Neural cell (in vitro differentiated cells): ENCODE results near the gene BICRAL. TPM values are rescaled to one million over a fixed set of nuclear protein-coding genes. Genes with fewer than 3 reads are reported as not detected.

Source experiments
- H2AFZ ChIP-seq: fragments of 200-600, 300-800 bp; sonication (generic), shearing (Covaris generic); 2 replicates; pipeline ENCODE4 v1.6.0; 2014; ENCODE audit warnings: low read depth, mild to moderate bottlenecking, antibody characterized with exemption, low read length, moderate library complexity
- H3F3A ChIP-seq: fragments of 200-600 bp; shearing (Covaris generic); 2 replicates; pipeline ENCODE4 v1.6.1; 2016; ENCODE audit warnings: mild to moderate bottlenecking, moderate library complexity, mixed read lengths, antibody characterized with exemption, low read length; ENCODE audit not compliant: insufficient read depth, poor library complexity, severe bottlenecking
- H3K27ac ChIP-seq: fragments of 200-600, 300-800 bp; sonication (generic), shearing (Covaris generic); 2 replicates; pipeline ENCODE4 v1.5.1; 2014; ENCODE audit warnings: mild to moderate bottlenecking, low read length, moderate library complexity
- H3K27me3 ChIP-seq: fragments of 300-800, 200-600 bp; sonication (generic), shearing (Covaris generic); 2 replicates; pipeline ENCODE4 v1.6.0; 2014; ENCODE audit warnings: mild to moderate bottlenecking, low read depth, low read length, moderate library complexity; ENCODE audit not compliant: insufficient read depth
- H3K36me3 ChIP-seq: fragments of 300-800, 200-600 bp; sonication (generic), shearing (Covaris generic); 2 replicates; pipeline ENCODE4 v1.5.1; 2014; ENCODE audit warnings: mild to moderate bottlenecking, antibody characterized with exemption, low read length, moderate library complexity; ENCODE audit not compliant: insufficient read depth
- H3K4me2 ChIP-seq: fragments of 300-800, 200-600 bp; sonication (generic), shearing (Covaris generic); 2 replicates; pipeline ENCODE4 v1.6.0; 2014; ENCODE audit warnings: mild to moderate bottlenecking, low read length
- H3K4me3 ChIP-seq: fragments of 300-800, 200-600 bp; sonication (generic), shearing (Covaris generic); 2 replicates; pipeline ENCODE4 v1.5.1; 2014; ENCODE audit warnings: mild to moderate bottlenecking, low read length, moderate library complexity
- H3K79me2 ChIP-seq: fragments of 200-600 bp; shearing (Covaris generic); replicated peaks from 2 replicates; pipeline ENCODE4 v1.6.0; 2014; ENCODE audit warnings: mild to moderate bottlenecking, low read length, moderate library complexity; ENCODE audit not compliant: insufficient read depth
- H3K9ac ChIP-seq: fragments of 300-800, 200-600 bp; sonication (generic), shearing (Covaris generic); 2 replicates; pipeline ENCODE4 v1.6.1; 2016; ENCODE audit warnings: mild to moderate bottlenecking, low read length, mixed read lengths
- H3K9me2 ChIP-seq: fragments of 200-600 bp; shearing (Covaris generic); 2 replicates; pipeline ENCODE4 v1.6.1; 2016; ENCODE audit warnings: mild to moderate bottlenecking, low read length, mixed read lengths; ENCODE audit not compliant: insufficient read depth
- H3K9me3 ChIP-seq: fragments of 200-600, 300-800 bp; sonication (generic), shearing (Covaris generic); 2 replicates; pipeline ENCODE4 v1.6.1; 2016; ENCODE audit warnings: mild to moderate bottlenecking, mixed run types, low read length, moderate library complexity, mixed read lengths
- H4K20me1 ChIP-seq: fragments of 200-600 bp; shearing (Covaris generic); 2 replicates; pipeline ENCODE4 v1.6.1; 2016; ENCODE audit warnings: mild to moderate bottlenecking, mixed run types; ENCODE audit not compliant: insufficient read depth
- CTCF ChIP-seq: fragments of 450-650 bp; IDR thresholded peaks from 2 replicates; pipeline ENCODE4 v1.5.1; 2014; ENCODE audit warnings: antibody characterized with exemption, mild to moderate bottlenecking, moderate library complexity; ENCODE audit not compliant: poor library complexity, severe bottlenecking
- EP300 ChIP-seq: fragments of 450-650 bp; conservative IDR thresholded peaks from 2 replicates; pipeline ENCODE4 v1.6.1; 2014; ENCODE audit warnings: antibody characterized with exemption, mild to moderate bottlenecking, moderate library complexity; ENCODE audit not compliant: poor library complexity, severe bottlenecking
- EZH2 ChIP-seq: fragments of 200-600, 300-800 bp; shearing (Covaris generic), sonication (generic); IDR thresholded peaks from 2 replicates; pipeline ENCODE4 v1.6.1; 2014; ENCODE audit warnings: antibody characterized with exemption, low read length, borderline replicate concordance, mild to moderate bottlenecking; ENCODE audit not compliant: insufficient read depth, poor library complexity, severe bottlenecking
- MXI1 ChIP-seq: fragments of 450-650 bp; conservative IDR thresholded peaks from 2 replicates; pipeline ENCODE4 v1.6.1; 2014; ENCODE audit warnings: antibody characterized with exemption, mild to moderate bottlenecking; ENCODE audit not compliant: poor library complexity, severe bottlenecking
- POLR2AphosphoS5 ChIP-seq: IDR thresholded peaks from 2 replicates; pipeline ENCODE4 v1.6.1; 2012
- RAD21 ChIP-seq: fragments of 450-650 bp; conservative IDR thresholded peaks from 2 replicates; pipeline ENCODE4 v1.6.1; 2014; ENCODE audit warnings: antibody characterized with exemption, mild to moderate bottlenecking, moderate library complexity
- REST ChIP-seq: IDR thresholded peaks from 2 replicates; pipeline ENCODE4 v1.6.1; 2012; ENCODE audit warnings: borderline replicate concordance
- SMC3 ChIP-seq: fragments of 450-650 bp; conservative IDR thresholded peaks from 2 replicates; pipeline ENCODE4 v1.6.1; 2014; ENCODE audit warnings: antibody characterized with exemption, mild to moderate bottlenecking, moderate library complexity; ENCODE audit not compliant: poor library complexity
- TAF1 ChIP-seq: IDR thresholded peaks from 2 replicates; pipeline ENCODE4 v1.6.1; 2012; ENCODE audit warnings: low read depth
- polyA plus RNA-seq: library from polyadenylated mRNA; depleted of rRNA; stranded (reverse); fragments of >200 nt; gene quantifications from 2 replicates; pipeline ENCODE4 v1.2.3, GENCODE V29; 2014

The BICRAL gene
- polyA plus RNA-seq, 1 donor from 2014 or later, result 6.7 TPM

- no peaks in the 10 kb centered on the region for H4K20me1 ChIP-seq
- H3K27me3 ChIP-seq, result no peaks in the 10 kb centered on the region
- TF ChIP-seq EP300 (no peak), EZH2 (no peak), MXI1 (no peak), TAF1 (no peak), REST (no peak), CTCF (no peak), POLR2AphosphoS5 (no peak), SMC3 (no peak), RAD21 (no peak)
- H3K9ac ChIP-seq, result no peak overlapping the region
- H3K4me2 ChIP-seq, result no peak overlapping the region
- H3K9me3 ChIP-seq, result no peaks in the 10 kb centered on the region
- H3K27ac ChIP-seq, result no peak overlapping the region
- H3F3A ChIP-seq, result no peaks in the 10 kb centered on the region
- H2AFZ ChIP-seq, result no peak overlapping the region
- H3K36me3 ChIP-seq, result no peaks in the 10 kb centered on the region
- no peak overlapping the region for H3K4me3 ChIP-seq
- no peaks in the 10 kb centered on the region for H3K9me2 ChIP-seq
- H3K79me2 ChIP-seq, result no peaks in the 10 kb centered on the region
Measured at GRCh38 chr6:42808492-42809483, 26.9 kb downstream of the BICRAL start.

- H3K4me2 ChIP-seq, result no peak overlapping the region
Measured at GRCh38 chr6:42813074-42813645, 31.3 kb downstream of the BICRAL start.

More at GRCh38 chr6:42813074-42813645, 31.3 kb downstream of the BICRAL start:
- Histone ChIP-seq H3K9me3 (no peaks in the 10 kb centered on the region), H3K9ac (no peak overlapping the region), H3K27me3 (no peaks in the 10 kb centered on the region), H2AFZ (no peak overlapping the region), H3K79me2 (no peaks in the 10 kb centered on the region), H3K27ac (no peak overlapping the region), H3K9me2 (no peaks in the 10 kb centered on the region), H4K20me1 (no peaks in the 10 kb centered on the region), H3F3A (no peaks in the 10 kb centered on the region), H3K36me3 (no peaks in the 10 kb centered on the region), H3K4me3 (no peak overlapping the region)
- TF ChIP-seq EP300 (no peak), SMC3 (no peak), TAF1 (no peak), POLR2AphosphoS5 (no peak), MXI1 (no peak), RAD21 (no peak), EZH2 (no peak), CTCF (no peak), REST (no peak)
